ENCODE measurements around the gene DNAJC19.
"Not testable (repeated sequence)": the region's sequence is repeated elsewhere in the genome, so short reads cannot be mapped to it uniquely, and the experiment has no call there.

The DNAJC19 gene

GRCh38 chr3:181007262-181007661 lies 17.7 kb upstream of the DNAJC19 start:
- no peak for DNase-seq (ENCODE audit: extremely low spot score)
- ChIA-PET CTCF (no interaction called here), POLR2A (no interaction called here)
- TF ChIP-seq CTCF (IDR thresholded peaks at IDR 0.05; ENCODE audit: control extremely low read depth, extremely low read depth, low read depth, missing control alignments), result no peak

GRCh38 chr3:181006541-181006940 lies 17.0 kb upstream of the DNAJC19 start:
- POLR2A ChIA-PET, result no interaction called here
- CTCF ChIA-PET, result no interaction called here
- TF ChIP-seq CTCF (IDR thresholded peaks at IDR 0.05; ENCODE audit: control extremely low read depth, extremely low read depth, low read depth, missing control alignments), result no peak
- DNase-seq (ENCODE audit: extremely low spot score), result no peak

GRCh38 chr3:181003469-181003868 lies 13.9 kb upstream of the DNAJC19 start:
- POLR2A ChIA-PET; DNase-seq (ENCODE audit: extremely low spot score): not testable (repeated sequence)
- CTCF ChIA-PET, result interaction anchor here (1.2 to 1.3 kb wide), 2 partner anchors 9 to 19 kb away, joined by 3 read pairs; no protein-coding TSS in a partner anchor

- POLR2A ChIA-PET; DNase-seq (ENCODE audit: extremely low spot score): not testable (repeated sequence)
- CTCF ChIA-PET, result interaction anchor here (1.3 kb wide), 1 partner anchor 18 kb away, joined by 3 read pairs; no protein-coding TSS in a partner anchor
These were observed 12.8 kb upstream of the DNAJC19 start for GRCh38 chr3:181002331-181002730.

- ChIA-PET POLR2A (no interaction called here), CTCF (interaction anchor here (1.1 kb wide), 2 partner anchors 8 to 12 kb away, joined by 3 to 4 read pairs; no protein-coding TSS in a partner anchor)
- no peak for DNase-seq (ENCODE audit: extremely low spot score)
- TF ChIP-seq CTCF (IDR thresholded peaks at IDR 0.05; ENCODE audit: control extremely low read depth, extremely low read depth, low read depth, missing control alignments), result no peak
These were observed 6.9 kb upstream of the DNAJC19 start for GRCh38 chr3:180996415-180996932.

- TF ChIP-seq CTCF (IDR thresholded peaks at IDR 0.05; ENCODE audit: control extremely low read depth, extremely low read depth, low read depth, missing control alignments), result no peak
- ChIA-PET POLR2A (interaction anchor here (0.5 kb wide), 1 partner anchor 47 kb away, joined by 3 read pairs; no protein-coding TSS in a partner anchor), CTCF (interaction anchor here (1.3 to 1.4 kb wide), 2 partner anchors 10 to 78 kb away, joined by 4 to 5 read pairs; partner anchors contain the start of gene FXR1)
- DNase-seq (ENCODE audit: extremely low spot score), result no peak
These were observed 969 bp upstream of the DNAJC19 start for GRCh38 chr3:180990505-180990904.

GRCh38 chr3:180987344-180987743 lies 2.2 kb downstream of the DNAJC19 start:
- ChIA-PET CTCF (no interaction called here), POLR2A (no interaction called here)
- DNase-seq (ENCODE audit: extremely low spot score), result no peak
- TF ChIP-seq CTCF (IDR thresholded peaks at IDR 0.05; ENCODE audit: control extremely low read depth, extremely low read depth, low read depth, missing control alignments), result no peak

- DNase-seq (ENCODE audit: extremely low spot score); CTCF ChIA-PET; POLR2A ChIA-PET: not testable (repeated sequence)
These were observed 3.2 kb downstream of the DNAJC19 start for GRCh38 chr3:180986366-180986765.
